Gastroesophageal sphincter (tissue), 4 donors: Measurements from ENCODE around the gene SFMBT2. TPM values are rescaled to one million over a fixed set of nuclear protein-coding genes. Genes with fewer than 3 reads are reported as not detected.

Experiments
- ATAC-seq: fragments of 150-250 bp; one replicate; pipeline ENCODE4 v1.9.1; 2016; ENCODE audit warnings: mild to moderate bottlenecking, moderate library complexity
- H3K27ac ChIP-seq, 4 donors: fragments of 200-600 bp; sonication (generic) in 3 of 4; 1 replicate in 3 of 4; 2 replicates in 1 of 4; pipeline ENCODE4 v1.5.1; 2016 to 2019
- H3K27me3 ChIP-seq: fragments of 200-600 bp; sonication (generic); one replicate; pipeline ENCODE4 v1.5.1; 2019
- H3K36me3 ChIP-seq, 2 donors: fragments of 200-600 bp; sonication (generic); one replicate each; pipeline ENCODE4 v1.5.1; 2019; ENCODE audit warnings: control low read depth in 1 of 2
- H3K4me1 ChIP-seq, 3 donors: fragments of 200-600 bp; sonication (generic); 1 replicate in 2 of 3; 2 replicates in 1 of 3; pipeline ENCODE4 v1.5.1; 2016 to 2019; ENCODE audit warnings: control low read depth in 2 of 3
- H3K4me3 ChIP-seq, 2 donors: fragments of 200-600 bp; sonication (generic); one replicate each; pipeline ENCODE4 v1.5.1; 2019; ENCODE audit warnings: mild to moderate bottlenecking in 1 of 2, moderate library complexity in 1 of 2
- H3K9me3 ChIP-seq, 3 donors: fragments of 200-600 bp; sonication (generic); one replicate each; pipeline ENCODE4 v1.5.1; 2017 to 2019; ENCODE audit warnings: control low read depth in 2 of 3
- CTCF ChIP-seq, 4 experiments: fragments of 200-600 bp in 2 of 4; fragments of 450-650 bp in 2 of 4; sonication (generic) in 1 of 4; IDR thresholded peaks; one replicate each; pipeline ENCODE4 v1.5.1; 2017 to 2019; ENCODE audit warnings: antibody characterized with exemption in 4 of 4, mild to moderate bottlenecking in 2 of 4, moderate library complexity in 2 of 4
- EP300 ChIP-seq: sonication (generic); formaldehyde crosslinking; IDR thresholded peaks from one replicate; pipeline ENCODE4 v1.6.1; 2017; ENCODE audit warnings: antibody characterized with exemption, mild to moderate bottlenecking
- POLR2A ChIP-seq, 2 donors: fragments of 450-650 bp; IDR thresholded peaks; one replicate each; pipeline ENCODE4 v1.6.1; 2017; ENCODE audit warnings: antibody characterized with exemption in 2 of 2, mild to moderate bottlenecking in 2 of 2, moderate library complexity in 1 of 2
- POLR2AphosphoS5 ChIP-seq: sonication (generic); formaldehyde crosslinking; IDR thresholded peaks from one replicate; pipeline ENCODE4 v1.6.1; 2017; ENCODE audit warnings: antibody characterized with exemption
- WGBS, 2 donors: methylation state at CpG; one replicate each; pipeline ENCODE4 v1.1.5; 2018; ENCODE audit warnings: low coverage in 1 of 2; 5-methylcytosine and 5-hydroxymethylcytosine counted together
- total RNA-seq, 4 donors: library from RNA; depleted of rRNA; stranded (reverse); fragments of >200 nt; gene quantifications; one replicate each; pipeline ENCODE4 v1.1.0, GENCODE V29; 2016

Gene SFMBT2
- total RNA-seq, 4 donors from 2014 or later, result 6.9 to 14.3 (median 11.4) TPM

DNA sequence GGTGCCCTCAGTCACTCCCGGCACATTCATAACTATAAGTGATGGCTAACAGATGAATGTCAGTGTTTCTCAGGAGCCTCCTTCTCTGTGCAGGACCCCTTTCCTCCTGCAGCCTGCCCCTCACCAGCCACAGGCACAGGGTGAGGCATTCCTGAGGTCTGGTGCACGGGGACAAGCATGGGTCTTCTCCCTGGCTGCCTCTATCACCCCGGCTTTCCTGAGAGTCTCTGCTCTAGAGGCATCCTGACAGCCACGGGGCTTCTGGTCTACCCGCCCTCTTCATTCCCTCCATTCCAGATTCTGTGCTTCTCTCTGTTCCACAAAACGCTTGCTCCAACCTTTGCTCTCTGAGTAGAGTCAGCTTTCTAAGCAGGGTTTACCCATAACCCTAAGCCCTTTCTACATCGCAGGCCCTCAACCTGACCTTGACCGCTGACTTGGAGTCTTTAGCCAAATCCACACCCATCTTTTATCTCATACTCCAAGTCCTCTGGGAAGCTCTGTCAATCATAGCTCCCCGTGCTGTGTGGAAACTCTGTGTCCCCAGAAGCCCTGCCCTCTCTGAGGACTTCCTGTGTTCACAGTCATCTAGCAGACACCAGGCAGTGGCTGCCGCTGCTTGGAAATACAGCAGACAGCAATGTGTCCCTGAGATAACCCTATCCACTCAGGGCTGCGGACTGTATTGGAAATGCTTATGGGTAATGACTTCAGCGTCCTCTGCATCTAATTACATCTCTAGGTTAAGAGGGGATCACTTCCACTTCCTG lies 159.0 kb downstream of the SFMBT2 start:
- 78 to 87% methylated on average over 6 to 11 of the region's 12 CpGs for WGBS, 2 donors
- no peak overlapping the region for H3K27ac ChIP-seq
- no peak for ATAC-seq
- H3K36me3 ChIP-seq, result peaks cover 0 to 12% of the 10 kb centered on the region in 2 donors
- no peaks in the 10 kb centered on the region for H3K9me3 ChIP-seq
- no peaks in the 10 kb centered on the region for H3K27me3 ChIP-seq
- TF ChIP-seq CTCF (IDR thresholded peaks at IDR 0.05), result no peak
- TF ChIP-seq POLR2AphosphoS5, result no peak
- TF ChIP-seq EP300, result no peak
- TF ChIP-seq POLR2A (IDR thresholded peaks at IDR 0.05), result no peak
- H3K4me3 ChIP-seq, result no peak overlapping the region
- H3K4me1 ChIP-seq, result no peaks in the 10 kb centered on the region

- peaks cover 0 to 12% of the 10 kb centered on the region in 2 donors for H3K36me3 ChIP-seq
- no peaks in the 10 kb centered on the region for H3K4me1 ChIP-seq
- WGBS, 2 donors, result 97 to 100% methylated on average over 5 of the region's 5 CpGs
- no peaks in the 10 kb centered on the region for H3K27me3 ChIP-seq
- no peak for TF ChIP-seq CTCF (IDR thresholded peaks at IDR 0.05)
- TF ChIP-seq EP300, result no peak
- TF ChIP-seq POLR2A (IDR thresholded peaks at IDR 0.05), result no peak
- no peak for TF ChIP-seq POLR2AphosphoS5
- no peak overlapping the region for H3K27ac ChIP-seq
- H3K9me3 ChIP-seq, result no peaks in the 10 kb centered on the region
- ATAC-seq, result no peak
- no peak overlapping the region for H3K4me3 ChIP-seq
Measured at GRCh38 chr10:7250236-7250635, 160.6 kb downstream of the SFMBT2 start.

- Histone ChIP-seq H3K9me3 (no peaks in the 10 kb centered on the region), H3K27me3 (no peaks in the 10 kb centered on the region), H3K4me3 (no peak overlapping the region), H3K4me1 (no peaks in the 10 kb centered on the region), H3K36me3 (peaks cover 0 to 12% of the 10 kb centered on the region in 2 donors), H3K27ac (no peak overlapping the region)
- ATAC-seq, result no peak
- WGBS, 2 donors, result 86 to 96% methylated on average over 7 to 8 of the region's 11 CpGs
- TF ChIP-seq CTCF (IDR thresholded peaks at IDR 0.05) (no peak), POLR2AphosphoS5 (no peak), POLR2A (IDR thresholded peaks at IDR 0.05) (no peak), EP300 (no peak)
Measured at GRCh38 chr10:7248585-7249164, 162.2 kb downstream of the SFMBT2 start.

GRCh38 chr10:7248148-7248547 lies 162.7 kb downstream of the SFMBT2 start:
- Histone ChIP-seq H3K9me3 (no peaks in the 10 kb centered on the region), H3K27me3 (no peaks in the 10 kb centered on the region), H3K27ac (no peak overlapping the region), H3K4me3 (no peak overlapping the region), H3K36me3 (peaks cover 0 to 17% of the 10 kb centered on the region in 2 donors), H3K4me1 (no peaks in the 10 kb centered on the region)
- no peak for TF ChIP-seq POLR2A (IDR thresholded peaks at IDR 0.05)
- TF ChIP-seq CTCF (IDR thresholded peaks at IDR 0.05), result no peak
- TF ChIP-seq EP300, result no peak
- TF ChIP-seq POLR2AphosphoS5, result no peak
- 73 to 94% methylated on average over 5 to 7 of the region's 8 CpGs for WGBS, 2 donors
- no peak for ATAC-seq

GRCh38 chr10:7245505-7245904 lies 165.3 kb downstream of the SFMBT2 start:
- WGBS, 2 donors, result 50 to 82% methylated on average over 2 to 4 of the region's 4 CpGs
- no peaks in the 10 kb centered on the region for H3K4me1 ChIP-seq
- TF ChIP-seq POLR2AphosphoS5 (no peak), POLR2A (IDR thresholded peaks at IDR 0.05) (no peak), CTCF (IDR thresholded peaks at IDR 0.05) (no peak), EP300 (no peak)
- peaks cover 0 to 41% of the 10 kb centered on the region in 2 donors for H3K36me3 ChIP-seq
- H3K9me3 ChIP-seq, result no peaks in the 10 kb centered on the region
- H3K27ac ChIP-seq, result no peak overlapping the region
- ATAC-seq, result no peak
- no peak overlapping the region for H3K4me3 ChIP-seq
- H3K27me3 ChIP-seq, result no peaks in the 10 kb centered on the region
